ENCODE data around the gene SGMS2.
"Not testable (repeated sequence)": the region's sequence is repeated elsewhere in the genome, so short reads cannot be mapped to it uniquely, and the experiment has no call there.

The SGMS2 gene

DNA sequence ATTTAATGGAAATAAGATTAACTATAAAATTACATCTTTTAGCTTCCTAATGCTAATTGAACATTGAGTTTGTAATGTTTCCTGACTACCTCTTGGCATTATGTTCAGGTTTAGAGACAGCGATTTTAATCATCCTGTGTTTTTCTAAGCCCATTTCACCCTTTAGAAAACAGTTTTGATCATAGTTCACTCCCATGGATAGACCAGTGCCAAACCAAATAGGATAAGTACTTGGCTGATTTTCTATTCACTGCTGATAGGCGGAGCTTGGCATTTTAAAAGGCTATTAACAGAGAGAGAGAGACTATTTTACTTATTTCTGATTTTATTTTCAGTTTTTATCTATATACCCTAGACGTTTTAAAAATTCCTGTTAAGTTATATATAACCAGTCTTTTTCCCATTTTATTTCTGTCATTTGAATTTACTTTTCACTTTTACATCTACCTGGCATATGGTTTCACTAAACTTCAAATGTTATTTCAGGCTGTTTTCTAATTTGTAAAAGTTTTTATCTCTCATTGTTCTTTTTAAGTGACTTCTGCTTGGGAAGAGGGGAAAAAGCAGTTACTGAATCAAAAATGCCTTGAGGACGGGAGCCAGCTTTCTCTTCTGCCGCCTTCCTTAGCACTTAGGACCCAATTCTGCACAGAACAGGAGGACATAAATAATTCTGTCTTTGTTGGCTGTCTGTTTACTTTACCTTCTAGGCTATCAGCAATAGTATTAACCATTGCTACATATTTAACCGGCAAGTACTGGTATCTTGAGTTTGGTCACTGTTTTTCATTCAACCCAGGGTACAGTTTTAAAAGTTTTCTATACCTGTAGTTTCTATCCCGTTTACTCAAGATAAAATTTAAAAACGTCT, 46.4 kb downstream of the SGMS2 start:
- DNase-seq, result no peak

DNA sequence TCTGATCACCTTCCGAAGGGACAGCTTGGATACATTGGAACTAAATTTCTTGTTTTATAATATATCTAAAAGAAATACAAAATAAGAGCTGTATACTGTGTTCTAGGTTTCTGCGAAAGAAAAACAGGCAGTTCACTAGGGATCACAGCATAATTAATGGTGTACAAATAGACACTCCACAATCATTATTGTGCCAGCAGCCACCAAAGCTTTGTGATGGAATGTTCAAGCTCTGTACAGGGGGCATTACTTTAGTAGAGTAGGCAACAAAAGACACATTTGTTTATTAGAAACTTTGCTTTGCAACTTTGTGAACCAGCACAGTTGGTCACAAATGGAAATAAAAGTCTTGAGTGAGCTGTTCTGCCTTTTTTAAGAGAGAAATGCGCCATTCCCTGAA, 49.3 kb downstream of the SGMS2 start:
- no peak for DNase-seq

DNA sequence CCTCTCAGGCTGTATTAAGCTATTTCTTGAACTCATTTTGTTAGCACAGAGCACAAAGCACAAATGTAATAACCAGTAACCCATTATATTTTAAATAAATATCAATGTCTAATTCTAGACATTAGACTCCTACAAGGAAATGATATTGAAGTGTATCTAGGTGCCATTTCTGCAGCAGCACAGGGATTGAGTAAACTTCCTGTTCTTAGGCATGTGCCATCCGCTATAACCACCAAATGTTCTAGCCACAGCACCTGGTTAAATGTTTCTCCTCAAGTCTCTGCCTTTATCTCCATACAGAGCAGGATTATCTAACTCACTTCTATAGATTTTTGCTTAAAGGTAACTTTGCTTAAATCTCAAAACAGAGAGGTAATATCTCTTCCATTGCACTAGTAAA, 51.4 kb downstream of the SGMS2 start:
- no peak for DNase-seq

DNA sequence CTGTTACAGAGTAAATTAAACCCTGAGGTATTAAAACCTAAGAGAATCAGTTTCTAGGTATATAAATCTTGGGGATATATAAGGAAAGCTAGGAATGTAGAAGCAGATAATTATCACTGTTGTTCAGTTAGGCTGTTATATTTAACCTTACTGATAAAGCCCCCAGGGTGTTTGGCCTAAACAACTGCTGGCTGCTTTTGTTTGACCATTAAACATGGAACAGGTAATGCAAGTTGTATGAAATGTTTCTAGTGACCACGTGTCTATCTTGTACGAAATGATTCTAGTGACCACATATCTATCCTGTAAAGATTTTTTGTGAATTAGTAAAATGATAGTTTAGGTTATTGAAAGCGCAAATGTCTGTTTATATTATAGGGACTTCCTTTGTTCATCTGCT, 52.6 kb downstream of the SGMS2 start:
- no peak for DNase-seq

DNA sequence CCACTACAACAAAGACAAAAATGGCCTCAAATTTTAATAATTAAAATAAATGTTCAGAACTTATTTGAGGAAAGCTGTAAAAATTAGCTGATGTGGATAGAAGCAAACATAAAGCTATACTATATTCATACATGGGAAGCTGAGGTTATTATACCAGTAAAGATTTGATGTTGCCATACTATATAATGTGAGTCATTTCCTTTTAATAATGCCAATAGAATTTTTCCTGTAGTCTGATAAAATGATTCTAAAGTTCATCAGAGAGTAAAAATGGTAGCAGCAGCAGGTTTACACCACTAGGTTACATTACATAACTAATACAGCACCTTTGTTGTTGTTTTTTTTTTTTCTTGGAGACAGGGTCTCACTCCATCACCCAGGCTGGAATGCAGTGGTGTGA, 61.1 kb downstream of the SGMS2 start:
- no peak for DNase-seq

DNA sequence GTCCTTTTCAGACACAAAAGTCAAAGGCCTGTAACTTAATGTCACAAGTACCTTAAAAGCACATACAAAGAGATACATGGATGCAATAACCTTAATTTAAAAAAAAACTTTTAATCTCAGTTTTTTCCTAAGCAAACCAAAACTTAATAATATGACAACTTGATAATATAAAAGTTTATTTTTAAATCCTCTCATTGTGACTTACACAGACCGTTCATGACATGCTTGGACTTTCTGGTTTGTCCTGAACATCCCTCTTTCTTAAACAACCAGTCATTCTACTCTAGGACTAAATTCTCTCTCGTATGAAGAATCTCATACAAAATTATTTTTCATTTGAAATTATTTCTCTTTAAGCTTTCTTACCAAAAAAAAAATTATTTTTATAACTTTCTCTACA, 63.5 kb downstream of the SGMS2 start:
- no peak for DNase-seq

DNA sequence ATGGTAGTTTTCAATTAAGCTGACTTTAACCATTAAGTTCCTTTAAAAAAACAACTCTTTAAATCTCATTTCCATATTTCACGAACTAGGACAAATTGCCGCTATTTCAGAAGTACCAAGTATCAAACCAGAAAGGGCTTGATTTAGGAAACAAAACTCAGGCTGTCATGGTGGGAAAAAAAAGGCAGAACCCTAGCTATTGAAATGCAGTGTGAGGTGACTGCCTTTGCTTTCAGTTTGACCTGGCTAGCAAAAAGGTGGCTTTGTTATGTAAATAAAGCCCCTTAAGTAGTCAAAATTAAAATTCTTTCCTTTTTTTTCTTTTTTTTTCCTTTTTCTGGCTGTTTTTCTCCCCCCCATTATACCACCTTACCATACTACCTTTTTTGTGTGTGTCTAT, 66.0 kb downstream of the SGMS2 start:
- no peak for DNase-seq

DNA sequence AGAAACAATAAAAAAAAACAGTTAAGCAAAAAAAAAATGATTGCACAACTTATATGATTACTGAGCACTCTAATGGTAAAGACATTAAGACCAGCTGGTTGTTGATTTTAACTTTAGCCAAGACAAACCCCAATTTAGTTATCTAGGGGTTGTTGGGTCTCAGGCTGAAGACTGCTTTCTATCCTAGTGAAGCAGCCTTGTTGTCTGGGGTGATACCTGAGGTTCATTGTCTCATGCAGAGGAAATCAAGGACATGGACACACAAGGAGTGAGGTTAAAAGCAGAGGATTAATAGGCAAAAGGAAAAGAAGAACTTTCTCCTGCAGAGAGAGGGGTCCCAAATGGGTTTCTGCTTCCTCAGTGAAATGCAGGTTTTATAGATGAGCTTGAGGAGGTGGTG, 66.6 kb downstream of the SGMS2 start:
- no peak for DNase-seq

DNA sequence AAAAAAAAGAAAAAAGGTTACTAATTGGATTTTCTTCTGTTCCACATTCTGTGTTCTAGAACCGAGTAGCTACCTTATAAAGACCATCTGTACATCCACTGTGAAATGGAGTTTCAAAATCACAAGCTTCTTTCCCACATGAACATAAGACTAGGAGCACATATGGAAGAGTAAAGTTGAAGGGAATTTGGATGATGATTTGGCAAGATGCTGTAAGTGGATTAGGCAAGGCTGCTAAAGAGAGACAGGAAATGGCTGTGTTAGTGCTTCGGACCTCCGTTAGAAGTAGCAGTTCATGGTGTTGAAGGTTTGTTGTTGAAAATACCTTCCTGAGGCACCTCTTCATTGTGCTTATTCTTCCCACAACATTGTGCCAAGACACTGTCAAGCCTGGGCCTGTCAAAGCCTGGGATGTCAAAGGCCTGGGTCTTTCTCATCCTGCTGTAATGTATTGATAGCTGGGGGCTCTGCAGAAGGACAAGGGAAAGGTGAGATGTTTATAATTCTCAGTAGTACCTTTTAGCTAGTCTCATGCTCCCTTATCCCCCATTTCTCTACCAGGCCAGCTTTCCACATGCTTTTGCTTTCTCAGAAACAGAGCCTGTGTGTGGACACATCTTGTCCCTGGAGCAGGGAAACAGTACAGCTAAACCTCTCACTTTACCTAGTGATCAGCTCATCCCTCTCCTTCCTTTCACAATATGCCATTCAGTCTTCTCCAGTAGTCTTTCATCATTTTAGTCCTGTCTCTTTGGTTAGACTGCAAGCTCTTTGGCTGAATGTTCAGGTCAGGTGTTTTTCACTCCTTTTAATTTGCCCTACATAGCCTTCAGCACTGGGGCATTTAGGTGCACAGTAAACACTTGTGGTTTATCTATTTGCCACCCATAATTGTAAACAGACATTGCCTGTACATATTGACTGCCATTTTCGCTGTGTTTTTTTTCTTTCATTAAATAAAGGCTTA, 68.7 kb downstream of the SGMS2 start:
- DNase-seq, result no peak

DNA sequence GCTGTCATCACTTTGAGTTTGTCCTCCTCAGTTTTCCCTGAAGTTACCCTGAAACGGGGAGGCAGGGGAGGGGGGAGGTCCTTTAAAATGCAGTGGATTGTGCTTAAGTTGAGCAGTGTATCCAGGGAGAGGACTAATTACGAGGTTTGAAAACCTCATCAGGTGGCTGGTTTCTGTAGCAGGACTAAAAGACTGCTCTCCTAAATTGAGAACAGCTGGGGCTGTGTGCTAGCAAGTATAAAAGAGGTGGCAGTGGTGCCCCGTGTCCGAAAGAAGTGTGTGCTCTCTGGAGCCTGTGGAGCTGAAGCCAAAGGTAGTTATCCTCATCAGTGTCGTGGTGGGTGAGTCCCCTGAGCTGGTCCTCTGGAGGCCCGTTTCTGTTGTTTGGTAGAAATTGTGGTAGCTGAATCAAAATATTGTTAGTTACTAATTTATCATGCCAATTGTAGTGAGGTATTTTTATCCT, 69.4 kb downstream of the SGMS2 start:
- no peak for DNase-seq

DNA sequence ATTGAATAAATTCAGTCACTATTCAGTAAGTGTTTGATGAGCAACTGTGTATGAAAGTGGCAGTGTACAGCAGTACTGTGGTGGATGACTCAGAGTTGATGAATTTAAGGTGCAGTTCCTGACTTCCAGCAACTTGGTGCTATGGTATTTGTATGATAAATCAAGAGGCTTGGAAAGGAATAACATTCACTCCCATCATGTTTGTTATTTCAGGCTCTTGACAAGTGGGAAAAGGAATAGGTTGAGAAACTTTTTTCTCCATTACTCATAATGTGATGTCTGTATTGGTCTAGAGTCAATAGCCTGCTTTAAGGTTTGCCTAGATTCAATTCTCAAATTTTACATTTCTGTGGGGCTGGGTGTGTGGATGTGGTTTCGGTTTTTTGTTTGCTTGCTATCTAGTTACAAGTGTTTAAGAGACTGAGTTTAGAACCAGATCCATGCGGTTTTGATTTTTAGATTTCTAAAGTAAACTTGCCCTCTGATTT, 71.5 kb downstream of the SGMS2 start:
- no peak for DNase-seq

DNA sequence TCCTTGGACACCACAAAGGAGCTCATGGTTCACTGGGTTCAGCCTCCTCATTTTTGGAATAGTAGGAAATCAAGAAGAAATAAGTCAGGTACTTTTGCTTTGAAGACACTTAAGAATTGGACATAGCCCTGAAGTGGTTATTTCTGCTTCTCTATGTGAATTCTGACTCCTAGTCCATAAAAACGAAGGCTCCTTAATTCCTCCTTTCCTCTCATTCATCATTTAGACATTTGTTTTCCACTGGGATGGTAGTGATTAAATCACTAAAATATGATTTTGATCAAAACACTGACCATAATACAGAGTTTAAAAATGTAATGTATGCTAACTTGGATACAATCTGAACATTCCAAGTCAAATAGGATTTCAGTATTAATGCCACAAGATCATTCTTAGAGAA, 71.9 kb downstream of the SGMS2 start:
- DNase-seq, result no peak

DNA sequence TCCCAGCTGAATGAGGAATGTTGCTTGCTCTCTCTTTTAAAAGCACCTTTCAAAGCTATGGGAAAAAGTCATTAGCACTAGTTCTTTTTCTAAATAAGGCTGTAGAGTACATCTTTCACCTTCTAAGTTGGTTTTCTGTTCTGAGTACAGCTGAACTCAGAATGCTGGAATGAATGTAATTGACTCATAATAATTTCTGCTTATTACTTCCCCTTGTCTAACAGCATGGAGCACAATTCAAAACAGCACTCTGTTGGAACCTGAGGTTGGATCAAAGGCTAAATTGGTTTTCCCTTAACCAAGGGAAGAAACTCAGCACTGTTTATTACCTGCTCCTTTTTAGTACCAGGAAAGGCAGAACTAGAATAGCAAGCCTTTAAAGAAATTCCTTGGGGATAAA, 73.1 kb downstream of the SGMS2 start:
- DNase-seq, result no peak

DNA sequence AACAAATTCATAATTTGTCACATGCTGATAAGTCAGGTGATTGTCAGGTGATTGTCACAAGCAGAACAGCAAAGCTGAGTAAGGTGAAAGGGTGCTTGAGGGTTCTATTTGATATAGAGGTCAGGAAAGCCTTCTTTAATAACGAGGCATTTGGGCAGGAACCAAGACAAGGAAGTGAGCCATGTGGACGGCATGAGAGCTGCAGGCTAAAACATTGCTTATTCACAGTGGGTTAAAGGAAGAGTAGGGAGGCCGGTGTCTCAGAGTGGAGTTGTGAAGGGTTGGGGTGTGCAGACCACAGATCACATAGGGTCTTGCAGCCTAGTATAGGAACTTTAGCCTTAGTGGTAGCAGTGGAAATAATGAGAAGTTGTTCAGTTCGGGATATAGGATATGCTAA, 75.3 kb downstream of the SGMS2 start:
- DNase-seq, result no peak

DNA sequence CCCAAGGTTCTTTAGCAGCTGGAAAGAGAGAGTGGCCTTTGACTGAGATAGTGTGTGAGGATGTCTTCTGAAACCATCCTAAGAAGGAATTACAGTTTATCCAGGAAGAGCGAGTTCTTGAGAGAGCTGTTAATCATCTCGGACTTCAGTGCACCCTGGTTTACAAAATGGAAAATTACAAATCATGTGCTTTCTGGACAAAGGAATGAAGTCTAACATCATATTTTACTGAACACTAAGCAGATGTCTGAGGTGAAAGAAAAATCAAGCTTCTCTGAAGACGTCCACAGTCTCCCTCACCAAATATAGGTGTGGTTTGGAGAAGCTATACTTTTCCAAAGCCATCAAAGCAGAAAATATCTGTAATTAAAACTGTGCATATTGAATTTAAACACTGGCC, 75.8 kb downstream of the SGMS2 start:
- DNase-seq, result no peak

DNA sequence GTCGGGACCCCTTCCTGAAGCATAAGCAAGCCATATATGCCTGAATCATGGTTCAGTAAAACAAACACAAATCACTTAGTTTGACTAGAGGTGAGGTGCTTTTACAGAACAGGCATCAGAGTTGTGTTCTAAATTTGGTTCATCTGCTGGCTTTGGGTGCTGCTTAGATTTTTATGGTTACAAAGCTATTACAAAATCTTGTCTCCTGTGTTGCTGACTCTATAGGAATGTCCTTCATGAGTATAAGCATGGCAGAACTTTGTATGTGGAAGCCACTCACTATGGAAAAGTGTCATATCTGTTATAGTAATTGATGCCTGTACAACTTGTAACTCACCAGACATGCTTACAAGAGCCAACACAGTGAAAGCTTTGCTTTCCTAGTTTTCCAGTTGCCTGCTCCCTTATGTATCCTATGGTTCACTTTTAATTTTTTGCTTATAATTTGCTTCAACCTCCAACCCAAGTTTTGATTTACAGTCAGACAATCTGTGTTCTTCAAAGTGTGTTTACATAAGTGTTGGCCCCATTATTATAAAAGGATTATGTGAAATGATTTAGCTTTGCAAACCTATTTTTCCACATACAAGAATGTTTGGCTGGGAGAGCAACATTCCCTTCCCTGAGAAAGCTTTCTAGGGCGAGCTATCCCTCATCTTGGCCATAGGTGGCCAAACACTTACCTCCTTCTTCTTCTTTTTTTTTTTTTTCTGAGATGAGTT, 76.6 kb downstream of the SGMS2 start:
- no peak for DNase-seq

DNA sequence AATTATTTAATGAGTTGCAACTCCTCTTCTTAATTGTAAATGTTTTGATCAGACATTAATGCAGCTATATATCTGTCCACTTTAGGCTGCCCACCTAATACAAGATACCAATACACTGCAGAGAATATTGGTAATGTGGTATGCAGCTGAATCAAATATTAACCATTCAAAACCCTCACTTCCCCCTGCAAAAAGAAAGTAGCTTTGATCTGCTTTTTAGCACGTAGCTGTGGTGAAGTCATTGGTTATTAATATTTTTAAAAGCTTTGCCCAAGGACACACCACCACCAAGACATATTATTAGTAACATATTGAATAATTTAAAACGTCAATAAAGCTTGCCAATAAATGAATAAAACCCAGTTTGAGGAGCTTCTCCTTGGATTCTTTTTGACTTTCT, 78.0 kb downstream of the SGMS2 start:
- DNase-seq, result no peak

DNA sequence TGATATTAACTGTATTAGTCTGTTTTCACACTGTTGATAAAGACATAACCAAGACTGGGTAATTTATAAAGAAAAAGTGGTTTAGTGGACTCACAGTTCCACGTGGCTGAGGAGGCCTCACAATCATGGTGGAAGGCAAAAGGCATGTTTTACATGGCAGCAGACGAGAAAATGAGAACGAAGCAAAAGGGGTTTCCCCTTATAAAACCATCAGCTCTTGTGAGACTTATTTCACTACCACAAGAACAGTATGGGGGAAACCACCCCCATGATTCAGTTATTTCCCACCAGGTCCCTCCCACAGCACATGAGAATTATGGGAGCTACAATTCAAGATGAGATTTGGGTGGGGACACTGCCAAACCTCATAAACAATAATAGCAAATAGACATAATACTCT, 80.3 kb downstream of the SGMS2 start:
- DNase-seq, result not testable (repeated sequence)

DNA sequence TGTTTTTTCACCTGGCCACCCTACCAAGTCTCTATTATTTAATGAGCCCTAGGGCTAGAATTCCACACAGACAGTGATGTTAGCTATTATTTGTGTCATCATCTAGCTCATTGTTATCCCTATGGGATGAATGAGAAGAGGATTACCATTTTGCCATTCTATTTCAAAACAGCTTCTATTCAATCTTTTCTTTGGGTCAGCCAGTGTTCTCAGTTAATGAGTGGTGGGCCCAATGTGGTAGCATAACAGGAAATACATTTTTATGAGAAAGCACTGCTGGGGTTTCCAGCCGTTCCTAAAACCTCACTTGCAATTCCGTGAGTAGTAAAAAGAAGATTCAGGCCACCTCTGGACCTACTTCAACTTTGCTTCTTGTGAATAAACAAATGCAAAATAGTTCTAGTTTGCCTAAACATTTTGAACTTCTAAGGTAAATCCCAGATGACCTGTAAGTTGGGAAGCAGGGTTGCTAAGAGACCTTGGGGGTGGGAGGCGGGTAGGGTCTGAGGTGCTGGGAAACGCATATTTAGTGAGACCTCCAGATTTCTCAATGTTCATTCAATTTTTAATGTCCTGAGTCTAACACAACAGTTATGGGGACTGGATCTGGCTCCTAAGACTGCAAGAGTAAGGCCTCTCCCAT, 81.8 kb downstream of the SGMS2 start:
- DNase-seq, result no peak

DNA sequence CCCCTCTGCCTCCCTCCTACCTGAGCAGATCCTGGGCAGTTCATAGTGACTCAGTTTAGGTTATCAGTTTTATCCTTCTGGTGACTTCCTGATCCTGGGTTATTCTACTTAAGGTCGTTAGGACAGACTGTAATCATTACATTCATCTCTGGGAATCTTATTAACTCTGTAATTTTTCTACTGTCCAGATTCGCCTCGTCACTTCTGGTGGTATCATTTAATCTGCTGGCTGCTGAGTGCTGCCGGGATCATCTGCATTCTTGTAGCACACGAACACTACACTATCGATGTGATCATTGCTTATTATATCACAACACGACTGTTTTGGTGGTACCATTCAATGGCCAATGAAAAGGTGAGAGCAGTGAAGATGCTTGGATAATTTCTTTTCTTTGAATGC, 83.6 kb downstream of the SGMS2 start:
- DNase-seq, result no peak

DNA sequence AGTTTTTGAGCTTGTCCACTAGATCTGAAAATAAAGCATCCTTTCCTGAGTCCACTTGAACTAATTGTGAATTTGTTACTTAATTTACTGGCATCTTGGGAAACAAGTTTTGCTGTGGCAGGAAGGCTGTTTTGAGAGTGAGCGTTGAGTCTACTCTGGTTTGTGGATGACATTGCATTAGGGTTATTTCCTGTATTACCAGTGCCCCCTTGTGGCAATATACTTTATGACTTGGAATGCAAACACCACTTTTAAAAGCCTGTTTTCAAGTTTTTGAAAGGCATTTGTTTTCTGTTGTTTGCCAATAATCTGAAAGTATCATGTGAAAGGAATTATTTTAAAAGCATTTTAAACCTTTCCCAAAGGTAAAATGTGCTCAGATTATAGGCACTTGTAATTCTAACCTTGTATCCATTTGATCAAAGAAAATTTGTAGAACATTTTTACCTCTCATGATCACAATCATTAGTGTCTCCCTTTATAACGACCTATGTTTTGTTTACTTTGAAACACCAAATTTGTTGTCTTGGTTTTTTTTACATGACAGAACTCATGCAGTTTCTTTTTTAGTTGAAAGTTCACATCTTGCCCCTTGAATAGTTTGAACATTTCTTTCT, 88.7 kb downstream of the SGMS2 start:
- DNase-seq, result peak; percentile 1

DNA sequence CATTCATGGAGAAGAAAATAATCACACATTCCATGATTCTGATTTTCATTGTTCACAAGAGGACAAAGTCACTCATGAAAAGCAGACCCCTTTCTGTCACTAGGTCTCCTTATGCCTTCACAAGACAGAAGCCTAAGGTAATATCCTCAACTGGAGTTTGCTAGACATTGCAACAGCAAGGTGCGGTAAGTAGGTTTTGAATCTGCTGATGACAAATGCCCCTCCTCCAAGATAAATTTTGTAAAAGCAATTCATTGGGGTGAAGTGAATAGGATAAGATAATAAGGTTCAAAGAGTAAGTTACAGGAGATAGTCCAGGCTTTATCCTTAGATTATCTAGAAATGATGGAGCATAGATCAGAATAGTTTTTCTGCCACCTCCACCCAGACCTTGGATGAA, 90.5 kb downstream of the SGMS2 start:
- no peak for DNase-seq
